Measurements from ENCODE around the gene BAG5.

Gene BAG5

GRCh38 chr14:103563844-103564505 is 1.5 kb upstream of the BAG5 start:
- no peak for DNase-seq (ENCODE audit: low read depth)

DNA sequence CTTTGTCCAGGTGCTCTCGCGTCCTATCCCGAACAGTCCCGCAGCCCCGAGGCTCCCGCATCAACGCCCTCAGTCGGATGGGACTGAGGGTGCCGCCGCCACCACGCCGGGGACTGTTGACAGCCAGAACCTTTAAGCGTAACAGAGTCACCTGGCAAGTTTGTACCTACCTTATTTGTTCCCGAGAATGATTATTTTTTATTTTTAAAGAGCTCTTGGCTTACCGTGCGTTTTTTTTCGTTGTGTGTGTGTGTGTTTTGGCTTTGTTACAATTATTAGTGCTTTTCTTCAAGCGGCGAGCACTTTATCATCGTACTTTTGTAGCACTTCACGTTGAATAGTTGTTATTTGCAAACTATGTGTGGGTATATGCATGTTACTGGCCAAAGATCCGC is 766 bp upstream of the BAG5 start:
- DNase-seq (ENCODE audit: low read depth): no peak

DNA sequence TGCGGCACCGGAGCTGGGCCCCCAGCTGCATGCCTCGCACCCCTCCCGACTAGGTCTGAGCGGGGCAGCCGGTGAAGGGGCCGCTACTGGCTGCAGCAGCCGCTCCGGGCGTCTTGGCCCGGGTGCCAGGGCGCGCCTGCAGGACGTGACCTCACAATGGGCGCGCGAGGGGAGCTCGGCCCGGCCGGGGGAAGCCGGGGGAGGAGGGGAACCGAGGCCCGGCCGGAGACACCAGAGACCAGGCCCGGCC is 353 bp downstream of the BAG5 start:
- DNase-seq (ENCODE audit: low read depth): no peak

- no peak for DNase-seq (ENCODE audit: low read depth)
These were observed 877 bp downstream of the BAG5 start for GRCh38 chr14:103561381-103562178.

- DNase-seq (ENCODE audit: low read depth): no peak
These were observed 1.8 kb downstream of the BAG5 start for GRCh38 chr14:103560691-103561090.

DNA sequence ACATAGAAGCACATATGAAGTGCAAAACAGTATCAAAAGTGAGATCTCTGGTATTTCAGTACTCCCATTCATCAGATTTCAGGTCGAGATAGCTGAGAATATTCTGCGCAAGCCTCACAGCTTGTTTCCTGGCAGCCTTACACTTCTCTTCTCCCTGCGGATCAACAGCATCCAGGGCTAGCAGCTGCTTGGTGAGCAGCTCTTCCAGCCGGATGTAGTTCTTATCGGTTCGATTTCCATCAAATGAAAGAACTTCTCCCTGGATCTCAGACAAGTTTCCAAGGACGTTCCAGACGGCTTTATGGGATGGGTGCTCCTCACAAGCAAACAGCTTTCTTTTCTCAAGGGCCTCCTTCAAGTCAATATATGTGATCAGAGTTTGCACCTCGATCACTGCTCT is 2.7 kb downstream of the BAG5 start:
- no peak for DNase-seq (ENCODE audit: low read depth)

DNA sequence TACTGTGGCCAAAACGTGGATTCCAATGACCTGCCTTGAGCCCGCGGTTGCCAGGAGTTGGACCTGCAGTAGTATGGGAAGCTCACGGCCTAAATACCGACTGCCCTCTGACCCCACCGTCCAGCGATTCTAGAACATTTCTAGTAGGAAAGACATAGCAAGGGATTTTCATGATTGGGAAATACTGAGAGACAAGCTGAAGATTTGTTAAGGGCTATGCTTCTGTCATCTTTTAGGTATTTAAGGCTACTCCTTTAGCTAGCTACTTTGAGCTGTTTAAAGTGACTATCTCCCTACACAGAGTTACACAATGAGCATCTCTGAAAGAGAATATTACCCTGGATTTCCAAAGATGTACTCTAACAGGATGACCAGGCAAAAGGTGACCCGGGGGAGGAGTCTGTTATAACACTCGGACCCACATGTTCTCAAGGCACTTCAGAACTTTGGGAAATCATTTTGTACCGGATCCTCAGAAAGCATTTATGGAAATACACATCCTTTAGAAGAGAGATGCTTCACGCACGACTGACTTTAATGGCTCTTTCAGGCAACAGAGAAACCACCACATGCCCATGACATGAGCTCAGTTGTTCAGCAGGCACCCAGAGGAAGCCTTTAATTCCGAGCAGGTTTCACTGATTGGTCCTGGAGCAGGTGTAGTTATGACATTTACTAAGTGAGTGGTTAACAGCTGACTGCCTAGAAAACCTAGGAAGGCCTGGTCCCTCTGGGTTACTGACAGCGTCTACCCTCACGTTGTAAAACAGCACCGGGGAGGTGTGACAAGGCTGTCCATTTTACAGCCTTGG is 4.2 kb downstream of the BAG5 start:
- DNase-seq (ENCODE audit: low read depth): no peak

DNA sequence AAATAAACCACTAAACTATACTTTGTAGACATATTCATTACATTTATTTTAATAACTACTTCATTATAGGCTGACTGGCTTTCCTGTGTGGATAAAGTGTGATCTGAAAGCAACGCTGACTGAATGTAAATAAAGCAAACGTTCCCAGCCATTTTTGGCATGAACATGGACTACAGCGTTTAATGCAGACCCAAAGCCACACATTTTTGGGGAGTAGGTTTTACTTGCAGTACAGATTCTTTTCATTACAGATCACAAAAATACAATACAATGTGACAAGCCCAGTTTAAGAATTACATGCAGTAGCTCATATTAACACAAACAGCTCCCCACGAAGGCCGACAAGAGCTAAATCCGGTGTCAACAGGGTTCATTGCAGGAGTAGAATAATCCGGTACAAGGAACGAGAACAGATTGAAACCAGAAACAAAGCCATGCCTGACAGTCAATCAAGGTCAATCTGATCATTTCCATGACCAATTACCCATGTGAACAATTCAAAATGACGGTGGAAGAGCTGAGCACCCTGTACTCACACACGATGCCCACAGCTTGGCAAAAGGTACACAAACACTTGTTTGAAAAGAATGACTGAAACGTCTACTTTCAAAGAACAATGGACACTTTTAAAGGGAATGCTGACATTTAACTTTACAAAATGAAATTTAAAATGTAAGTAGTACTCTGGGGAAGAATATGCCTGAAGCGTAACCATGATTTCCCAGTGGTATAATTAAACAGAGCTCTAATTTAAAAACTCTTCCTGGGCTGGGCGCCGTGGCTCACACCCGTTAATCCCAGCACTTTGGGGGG is 5.3 kb downstream of the BAG5 start:
- DNase-seq (ENCODE audit: low read depth): no peak

DNA sequence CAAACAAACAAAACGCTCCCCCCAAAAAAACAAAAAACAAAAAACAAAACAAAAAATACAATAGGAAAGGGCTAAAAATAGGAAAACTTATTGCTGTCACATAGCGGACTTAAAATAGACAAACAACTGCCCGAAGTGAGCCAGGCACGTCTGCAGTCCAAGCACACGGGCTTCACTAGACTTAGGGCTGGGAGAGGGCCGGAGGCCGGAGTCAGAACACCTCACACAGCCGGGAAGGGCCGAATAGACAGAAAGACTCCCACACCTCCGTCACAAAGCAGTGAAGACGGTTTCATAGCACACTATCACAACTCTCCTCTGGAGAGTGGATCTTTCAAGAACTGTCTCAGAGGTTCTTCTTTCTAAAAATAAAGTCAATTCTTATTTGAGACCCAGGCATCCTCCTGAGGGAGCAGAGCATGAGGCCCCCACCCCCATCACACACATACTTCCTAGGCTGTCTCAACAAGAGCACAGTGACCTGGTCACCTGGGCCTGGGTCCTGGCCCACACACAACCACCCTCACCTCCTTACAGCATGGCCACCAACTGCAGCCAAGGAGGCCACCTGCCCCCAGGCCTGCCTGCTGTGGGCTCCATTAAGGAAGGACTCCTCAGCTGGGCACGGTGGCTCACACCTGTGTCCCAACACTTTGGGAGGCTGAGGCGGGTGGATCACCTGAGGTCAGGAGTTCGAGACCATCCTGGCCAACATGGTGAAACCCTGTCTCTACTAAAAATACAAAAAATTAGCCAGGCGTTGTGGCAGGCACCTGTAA is 6.7 kb downstream of the BAG5 start:
- no peak for DNase-seq (ENCODE audit: low read depth)

- no peak for DNase-seq (ENCODE audit: low read depth)
These were observed 9.6 kb downstream of the BAG5 start for GRCh38 chr14:103552846-103553210.

DNA sequence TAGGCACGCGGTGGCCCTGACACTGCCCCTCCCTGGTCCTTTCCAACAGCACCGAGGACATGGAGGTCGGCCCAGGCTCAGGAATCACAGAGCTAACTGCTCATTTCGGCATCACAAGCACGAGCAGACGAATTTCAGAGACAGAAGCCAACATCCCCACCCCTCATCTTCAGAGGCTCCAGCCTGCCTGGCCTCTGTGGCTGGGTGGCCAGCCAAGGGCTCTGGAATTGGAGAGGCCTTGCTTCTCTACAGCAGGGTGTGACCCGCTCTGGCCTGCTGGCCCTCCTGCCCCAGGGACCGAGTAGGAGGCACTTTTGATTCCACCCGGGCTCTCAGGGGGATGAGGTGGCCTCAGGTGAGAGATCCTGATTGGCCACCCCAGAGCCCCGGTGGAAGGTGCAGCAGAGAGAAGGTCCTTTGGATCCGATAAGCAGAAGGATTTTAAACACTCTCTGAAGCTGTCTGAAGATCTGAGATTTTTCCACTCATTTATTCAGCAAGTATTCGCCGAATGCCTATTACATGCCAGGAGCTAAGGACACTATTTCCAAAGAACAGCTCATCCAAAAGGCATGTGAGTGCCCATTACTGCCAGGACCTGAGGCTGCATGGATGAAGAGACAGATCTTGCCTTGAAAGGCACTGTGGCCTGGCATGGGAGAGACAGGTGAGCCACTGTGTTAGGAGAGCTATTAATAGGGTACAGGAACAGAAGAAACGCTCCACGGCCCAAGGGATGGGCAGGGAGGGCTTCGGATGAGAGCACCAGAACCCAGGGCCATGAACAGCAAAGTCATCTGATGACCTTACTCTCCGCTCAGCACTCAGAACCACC is 10.2 kb downstream of the BAG5 start:
- no peak for DNase-seq (ENCODE audit: low read depth)

GRCh38 chr14:103551338-103551762 is 11.1 kb downstream of the BAG5 start:
- DNase-seq (ENCODE audit: low read depth): no peak

GRCh38 chr14:103550451-103551337 is 11.8 kb downstream of the BAG5 start:
- no peak for DNase-seq (ENCODE audit: low read depth)

- no peak for DNase-seq (ENCODE audit: low read depth)
These were observed 12.8 kb downstream of the BAG5 start for GRCh38 chr14:103549361-103550311.

GRCh38 chr14:103548463-103549351 is 13.8 kb downstream of the BAG5 start:
- no peak for DNase-seq (ENCODE audit: low read depth)

GRCh38 chr14:103547941-103548462 is 14.5 kb downstream of the BAG5 start:
- DNase-seq (ENCODE audit: low read depth): no peak

DNA sequence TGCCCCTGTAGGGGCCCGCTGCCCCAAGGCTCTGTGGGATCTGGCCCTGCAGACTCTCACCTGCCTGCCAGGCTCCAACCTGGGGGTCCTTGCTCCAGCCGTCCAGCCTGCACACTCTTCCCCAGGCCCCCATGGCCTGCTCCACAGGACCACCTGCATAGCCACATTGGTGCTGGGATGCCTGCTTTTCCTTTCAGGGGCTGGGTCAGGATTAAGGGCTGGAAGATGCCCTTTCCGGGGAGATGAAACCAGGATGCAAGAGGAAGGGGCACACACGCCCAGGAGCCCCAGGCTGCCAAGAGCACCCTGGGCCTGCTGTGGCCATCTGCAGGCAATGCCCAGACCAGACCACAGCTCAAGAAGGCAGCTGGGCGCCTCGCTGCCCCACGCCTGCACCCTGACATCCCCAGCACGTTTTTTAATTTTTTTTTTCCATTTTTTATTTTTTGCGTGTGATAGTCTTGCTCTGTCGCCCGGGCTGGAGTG is 15.0 kb downstream of the BAG5 start:
- DNase-seq (ENCODE audit: low read depth): no peak

Data from stimulated activated CD8-positive, alpha-beta memory T cell treated with anti-CD3 and anti-CD28 coated beads, Interleukin-7, amount 100 ng/mL, for 24 hours (primary cell).